Activated T-cell treated with anti-CD3 and anti-CD28 coated beads, Interleukin-2, amount 50 U/mL, for 72 hours (primary cell): ENCODE measurements around the gene ANAPC5. TPM values are rescaled to one million over a fixed set of nuclear protein-coding genes. Genes with fewer than 3 reads are reported as not detected.
"Not testable (repeated sequence)": the region's sequence is repeated elsewhere in the genome, so short reads cannot be mapped to it uniquely, and the experiment has no call there.

Experiments used
- ATAC-seq, 2 donors: fragments of 150-1000 bp; cut with Tn5 transposase; replicated peaks in 1 of 2; 2 replicates each; pipeline ENCODE4 v1.10.0; 2021; ENCODE audit warnings: moderate library complexity in 2 of 2, mild to moderate bottlenecking in 1 of 2
- DNase-seq, 2 donors: peaks; one replicate each; pipeline ENCODE4 v3.0.0; 2021 to 2022; ENCODE audit warnings: mixed read lengths in 1 of 2
- H3K27ac Mint-ChIP-seq: one replicate; pipeline ENCODE4 v1.8.0; 2022; ENCODE audit warnings: mild to moderate bottlenecking, moderate library complexity, mixed read lengths
- H3K27me3 Mint-ChIP-seq: one replicate; pipeline ENCODE4 v1.8.0; 2022; ENCODE audit warnings: low read depth, mixed read lengths
- H3K36me3 Mint-ChIP-seq, 2 donors: one replicate each; pipeline ENCODE4 v1.8.0; 2022; ENCODE audit warnings: mixed read lengths in 2 of 2, mild to moderate bottlenecking in 1 of 2; ENCODE audit not compliant: insufficient read depth in 2 of 2
- H3K4me1 Mint-ChIP-seq: one replicate; pipeline ENCODE4 v1.8.0; 2022; ENCODE audit warnings: low read depth, mixed read lengths
- H3K4me3 Mint-ChIP-seq, 2 donors: one replicate each; pipeline ENCODE4 v1.8.0; 2022; ENCODE audit warnings: mild to moderate bottlenecking in 2 of 2, mixed read lengths in 2 of 2, moderate library complexity in 2 of 2
- H3K9me3 Mint-ChIP-seq, 2 donors: one replicate each; pipeline ENCODE4 v1.8.0; 2022; ENCODE audit warnings: mixed read lengths in 2 of 2
- total RNA-seq, 2 donors: library from RNA; stranded (reverse); gene quantifications; one replicate each; pipeline ENCODE4 v1.2.3, GENCODE V29; 2022

Gene ANAPC5, protein sequence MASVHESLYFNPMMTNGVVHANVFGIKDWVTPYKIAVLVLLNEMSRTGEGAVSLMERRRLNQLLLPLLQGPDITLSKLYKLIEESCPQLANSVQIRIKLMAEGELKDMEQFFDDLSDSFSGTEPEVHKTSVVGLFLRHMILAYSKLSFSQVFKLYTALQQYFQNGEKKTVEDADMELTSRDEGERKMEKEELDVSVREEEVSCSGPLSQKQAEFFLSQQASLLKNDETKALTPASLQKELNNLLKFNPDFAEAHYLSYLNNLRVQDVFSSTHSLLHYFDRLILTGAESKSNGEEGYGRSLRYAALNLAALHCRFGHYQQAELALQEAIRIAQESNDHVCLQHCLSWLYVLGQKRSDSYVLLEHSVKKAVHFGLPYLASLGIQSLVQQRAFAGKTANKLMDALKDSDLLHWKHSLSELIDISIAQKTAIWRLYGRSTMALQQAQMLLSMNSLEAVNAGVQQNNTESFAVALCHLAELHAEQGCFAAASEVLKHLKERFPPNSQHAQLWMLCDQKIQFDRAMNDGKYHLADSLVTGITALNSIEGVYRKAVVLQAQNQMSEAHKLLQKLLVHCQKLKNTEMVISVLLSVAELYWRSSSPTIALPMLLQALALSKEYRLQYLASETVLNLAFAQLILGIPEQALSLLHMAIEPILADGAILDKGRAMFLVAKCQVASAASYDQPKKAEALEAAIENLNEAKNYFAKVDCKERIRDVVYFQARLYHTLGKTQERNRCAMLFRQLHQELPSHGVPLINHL
- 100 to 1,000 TPM; 101 to 102 TPM for total RNA-seq

DNA sequence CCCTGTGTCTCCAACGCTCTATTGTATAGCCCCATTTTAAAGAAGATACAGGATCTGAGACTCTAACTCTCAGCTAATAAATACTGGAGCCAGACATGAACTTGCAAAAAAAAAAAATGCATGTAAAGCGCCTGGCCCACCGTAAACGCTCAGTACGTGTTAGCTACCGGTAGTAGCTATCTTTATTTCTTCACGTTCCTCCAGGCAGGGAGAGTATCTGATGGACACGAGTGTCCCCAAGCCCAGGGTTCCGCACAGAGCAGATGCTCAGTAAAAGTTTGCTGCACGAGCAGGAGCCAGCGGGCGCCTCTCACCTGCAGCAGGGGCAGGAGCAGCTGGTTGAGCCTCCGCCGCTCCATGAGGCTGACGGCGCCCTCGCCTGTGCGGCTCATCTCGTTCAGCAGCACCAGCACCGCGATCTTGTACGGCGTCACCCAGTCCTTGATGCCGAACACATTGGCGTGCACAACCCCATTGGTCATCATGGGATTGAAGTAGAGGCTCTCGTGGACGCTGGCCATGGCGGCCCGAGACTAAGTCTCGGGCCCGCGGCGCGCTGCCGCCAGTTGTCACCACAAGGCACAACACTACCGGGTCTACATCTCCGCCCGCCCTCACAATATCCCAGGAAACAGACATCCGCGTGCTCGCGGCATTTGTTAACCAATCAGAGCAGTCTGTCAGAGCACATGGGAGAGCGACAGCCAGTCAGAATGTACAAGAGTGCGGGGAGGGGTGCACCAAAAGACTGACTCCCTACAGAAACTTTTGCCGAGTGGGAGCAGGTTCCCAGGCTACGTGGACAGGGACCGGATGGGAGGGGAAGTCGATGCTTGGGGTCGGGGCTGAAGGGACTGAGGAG is at the start of gene ANAPC5:
Gene ANAPC5 (minus strand): TSS at position 592 of the 862 bp plus-strand sequence. CDS start 71 bp downstream, at position 521.
- H3K4me3 Mint-ChIP-seq: peak within 1 kb of the TSS; percentile 90 to 100
- H3K27me3 Mint-ChIP-seq: peaks cover 3% of the 10 kb centered on the region
- peaks cover 2 to 4% of the 10 kb centered on the region in 2 donors for H3K36me3 Mint-ChIP-seq
- DNase-seq: peak; percentile 91 to 92
- peak; percentile 99 for ATAC-seq
- peak within 1 kb of the TSS; percentile 86 for H3K27ac Mint-ChIP-seq
- H3K9me3 Mint-ChIP-seq: no peaks in the 10 kb centered on the region
- H3K4me1 Mint-ChIP-seq: peaks cover 50% of the 10 kb centered on the region

DNA sequence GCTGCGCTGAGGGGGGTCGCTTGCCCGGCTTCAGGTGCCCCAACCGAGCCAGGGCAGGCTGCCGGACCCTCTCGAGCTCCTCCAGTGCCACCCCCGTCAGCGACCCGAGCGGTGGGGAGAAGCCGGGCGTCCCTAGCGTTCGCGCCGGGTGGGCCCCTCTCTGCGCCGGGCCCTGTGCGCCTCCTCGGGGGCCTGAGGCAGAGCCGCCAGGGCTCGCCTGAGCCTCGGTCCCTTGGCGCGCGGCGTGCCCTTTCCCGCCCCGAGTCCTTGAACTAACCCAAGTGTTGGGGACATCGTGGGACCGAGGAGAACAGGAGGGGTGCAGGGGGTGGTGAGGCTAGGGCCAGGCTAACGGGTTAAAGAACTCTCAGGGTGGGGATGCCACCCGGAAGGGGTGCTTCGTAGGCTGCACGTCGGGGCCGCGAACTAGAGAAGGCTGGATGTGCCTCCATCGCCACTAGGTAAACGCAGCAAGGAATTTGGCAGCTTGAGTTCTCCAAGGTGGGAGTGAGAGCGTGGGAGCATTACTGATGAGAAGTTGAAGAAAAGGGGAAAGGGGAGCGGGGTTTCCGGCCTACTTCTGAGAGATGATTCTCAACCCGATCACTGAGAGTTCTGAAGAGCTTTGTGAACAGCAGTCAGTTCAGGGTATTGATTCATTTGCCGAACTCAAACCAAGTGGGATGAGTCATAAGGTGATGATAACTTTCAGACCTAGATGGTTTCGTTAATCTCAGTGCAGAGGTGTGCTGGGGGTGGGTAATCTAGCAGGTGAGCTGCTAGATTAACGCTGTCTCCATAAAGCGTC is 48.3 kb upstream of the ANAPC5 start:
- ATAC-seq: peak; percentile 65 to 68
- Mint-ChIP-seq H3K27me3 (no peaks in the 10 kb centered on the region), H3K9me3 (no peaks in the 10 kb centered on the region), H3K4me1 (peaks cover 49% of the 10 kb centered on the region), H3K27ac (peak overlapping the region; percentile 95), H3K4me3 (peak overlapping the region; percentile 82 to 89), H3K36me3 (peaks cover 8 to 23% of the 10 kb centered on the region in 2 donors)
- DNase-seq: peak; percentile 65 to 76

DNA sequence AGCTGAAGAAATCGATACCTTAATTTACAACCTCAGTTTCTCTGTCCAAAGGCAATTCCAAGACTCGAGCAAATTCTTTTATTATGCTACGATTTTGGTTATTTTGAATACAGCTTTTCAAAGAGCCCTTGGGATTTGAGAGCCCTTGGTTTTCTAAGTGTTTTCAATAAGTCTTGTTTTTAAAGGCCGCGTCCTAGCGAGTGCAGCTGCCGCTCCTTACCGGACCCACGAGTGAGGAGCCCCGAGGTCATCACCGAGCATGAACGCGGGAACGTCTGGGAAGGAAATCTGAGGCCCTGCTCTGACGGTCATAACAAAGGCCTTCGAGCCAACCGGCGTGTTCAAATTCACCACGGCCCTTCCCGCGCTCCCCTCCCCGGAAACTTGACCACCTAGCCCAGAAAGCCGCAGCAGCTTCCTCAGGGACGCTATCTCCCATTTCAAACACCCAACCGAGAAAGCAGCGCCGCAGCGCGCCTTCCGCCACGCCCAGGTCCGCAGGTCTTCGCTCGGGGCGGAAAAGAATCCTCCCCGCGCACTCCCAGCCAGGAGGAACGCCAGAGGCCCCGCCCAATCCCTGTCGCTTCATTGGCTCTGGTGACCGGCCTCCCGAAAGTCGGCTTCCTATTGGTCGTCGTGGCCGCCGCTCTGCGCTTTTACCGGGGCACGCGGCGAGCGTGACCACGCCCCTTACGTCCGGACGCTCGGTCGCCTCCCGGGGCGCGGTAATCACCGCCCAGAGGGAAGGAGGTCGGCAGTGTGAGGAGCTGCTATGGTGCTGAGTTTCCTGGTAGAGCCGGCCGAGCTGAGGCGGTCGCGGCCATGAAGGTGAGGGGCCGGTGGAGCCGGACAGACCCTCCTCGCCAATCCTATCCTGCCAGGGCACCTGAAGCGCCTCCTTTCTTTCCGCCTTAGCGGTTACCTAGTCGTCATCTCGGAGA is 47.5 kb upstream of the ANAPC5 start, which contains the start of gene RNF34:
Gene RNF34 (plus strand): TSS at position 728 of the 941 bp plus-strand sequence. CDS start 95 bp downstream, at position 823.
- Mint-ChIP-seq H3K4me1 (peaks cover 44% of the 10 kb centered on the region), H3K27me3 (no peaks in the 10 kb centered on the region), H3K27ac (peak within 1 kb of the TSS; percentile 95), H3K9me3 (no peaks in the 10 kb centered on the region), H3K4me3 (peak within 1 kb of the TSS; percentile 82 to 89), H3K36me3 (peaks cover 8 to 20% of the 10 kb centered on the region in 2 donors)
- peak; percentile 98 to 99 for DNase-seq
- peak; percentile 90 for ATAC-seq

DNA sequence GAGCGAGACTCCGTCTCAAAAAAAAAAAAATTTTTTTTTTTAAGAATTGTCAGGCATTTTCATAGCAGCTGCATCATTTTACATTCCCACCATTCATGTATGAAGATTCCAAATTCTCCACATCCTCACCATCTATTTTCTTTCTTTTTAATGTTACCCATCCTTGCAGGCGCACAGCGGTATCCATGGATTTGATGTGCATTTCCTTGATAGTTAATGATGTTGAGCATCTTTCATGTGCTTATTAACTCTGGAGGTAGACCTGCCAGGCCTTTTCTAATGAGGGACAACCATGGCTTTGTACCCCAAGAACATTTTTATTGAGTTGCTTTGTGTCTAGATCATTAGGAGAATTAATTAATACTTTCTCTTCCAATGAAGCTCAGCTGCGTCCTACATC is 46.1 kb upstream of the ANAPC5 start:
- Mint-ChIP-seq H3K4me1 (peaks cover 31% of the 10 kb centered on the region), H3K27me3 (no peaks in the 10 kb centered on the region), H3K27ac (no peak overlapping the region), H3K9me3 (no peaks in the 10 kb centered on the region), H3K4me3 (peak overlapping the region; percentile 82 to 89), H3K36me3 (peaks cover 8 to 10% of the 10 kb centered on the region in 2 donors)
- DNase-seq (no peak), ATAC-seq (no peak)

DNA sequence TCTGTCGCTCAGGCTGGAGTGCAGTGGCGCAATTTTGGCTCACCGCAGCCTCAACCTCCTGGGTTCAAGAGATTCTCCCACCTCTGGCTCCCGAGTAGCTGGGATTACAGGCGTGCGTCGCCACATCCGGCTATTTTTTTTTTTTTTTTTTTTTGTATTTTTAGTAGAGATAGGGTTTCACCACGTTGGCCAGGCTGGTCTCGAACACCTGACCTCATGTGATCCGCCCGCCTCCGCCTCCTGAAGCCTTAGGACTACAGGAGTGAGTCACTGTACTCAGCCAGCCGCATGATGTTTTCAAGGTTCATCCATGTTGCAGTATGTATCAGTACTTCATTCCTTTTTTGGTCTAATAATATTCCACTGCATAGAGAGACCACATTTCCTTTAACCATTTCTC is 45.3 kb upstream of the ANAPC5 start:
- Mint-ChIP-seq H3K27me3 (no peaks in the 10 kb centered on the region), H3K4me3 (no peak overlapping the region), H3K9me3 (no peaks in the 10 kb centered on the region), H3K4me1 (peaks cover 27% of the 10 kb centered on the region), H3K27ac (no peak overlapping the region), H3K36me3 (peaks cover 7 to 8% of the 10 kb centered on the region in 2 donors)
- no peak for ATAC-seq
- no peak for DNase-seq

DNA sequence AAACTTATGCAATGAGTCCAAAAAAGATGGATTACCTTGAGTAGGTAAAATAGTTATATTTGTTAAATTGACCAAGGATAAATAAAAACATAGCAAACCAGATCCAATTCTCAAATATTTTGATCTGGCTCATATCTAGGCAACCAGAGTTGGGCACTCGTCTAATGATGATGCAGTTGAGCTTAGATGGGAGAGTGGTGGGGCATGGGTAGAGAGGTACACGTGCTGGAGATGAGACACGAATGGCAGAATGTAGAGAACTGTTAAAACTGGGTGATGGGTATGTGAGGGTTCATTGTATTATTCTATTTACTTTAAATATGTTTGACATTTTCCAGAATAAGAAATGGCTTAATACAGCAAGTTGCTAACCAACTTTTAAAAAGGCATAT is 40.1 kb upstream of the ANAPC5 start:
- Mint-ChIP-seq H3K4me3 (peak overlapping the region; percentile 50 to 74), H3K27ac (peak overlapping the region; percentile 58), H3K9me3 (no peaks in the 10 kb centered on the region), H3K4me1 (peaks cover 23% of the 10 kb centered on the region), H3K36me3 (no peaks in the 10 kb centered on the region), H3K27me3 (no peaks in the 10 kb centered on the region)
- DNase-seq (no peak), ATAC-seq (peak in 1 of 2 donors; percentile 19)

DNA sequence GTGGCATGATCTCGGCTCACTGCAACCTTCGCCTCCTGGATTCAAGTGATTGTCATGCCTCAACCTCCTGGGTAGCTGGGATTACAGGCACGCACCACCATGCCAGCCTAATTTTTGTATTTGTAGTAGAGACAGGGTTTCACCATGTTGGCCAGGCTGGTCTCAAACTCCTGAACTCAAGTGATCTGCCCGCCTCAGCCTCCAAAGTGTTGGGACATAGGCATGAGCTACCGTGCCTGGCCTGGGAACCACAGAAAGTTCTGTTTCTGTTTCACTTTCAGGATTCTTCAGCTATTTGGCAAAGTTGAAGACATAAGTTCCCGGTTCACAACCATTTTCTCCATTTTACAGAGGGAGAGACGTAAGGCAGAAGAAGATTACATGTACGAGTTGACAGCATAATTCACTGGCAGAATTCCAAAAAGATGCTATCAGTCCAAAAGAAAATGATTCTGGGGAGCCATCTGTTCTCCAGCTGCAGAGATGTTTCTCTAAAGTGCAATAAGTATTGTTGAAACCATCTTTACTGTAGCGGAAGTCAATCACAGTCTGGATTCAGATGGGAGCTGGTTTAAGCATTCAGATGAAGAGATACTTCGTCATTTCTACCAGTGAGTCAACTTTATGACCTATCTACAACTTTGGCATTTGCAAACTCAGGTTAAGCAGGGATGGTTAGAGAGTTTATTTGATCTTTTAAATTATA is 39.6 kb upstream of the ANAPC5 start:
- DNase-seq (peak; percentile 50 to 58), ATAC-seq (peak; percentile 87 to 88)
- Mint-ChIP-seq H3K27ac (peak overlapping the region; percentile 58), H3K4me1 (peaks cover 23% of the 10 kb centered on the region), H3K36me3 (no peaks in the 10 kb centered on the region), H3K9me3 (no peaks in the 10 kb centered on the region), H3K27me3 (no peaks in the 10 kb centered on the region), H3K4me3 (peak overlapping the region; percentile 50 to 74)

DNA sequence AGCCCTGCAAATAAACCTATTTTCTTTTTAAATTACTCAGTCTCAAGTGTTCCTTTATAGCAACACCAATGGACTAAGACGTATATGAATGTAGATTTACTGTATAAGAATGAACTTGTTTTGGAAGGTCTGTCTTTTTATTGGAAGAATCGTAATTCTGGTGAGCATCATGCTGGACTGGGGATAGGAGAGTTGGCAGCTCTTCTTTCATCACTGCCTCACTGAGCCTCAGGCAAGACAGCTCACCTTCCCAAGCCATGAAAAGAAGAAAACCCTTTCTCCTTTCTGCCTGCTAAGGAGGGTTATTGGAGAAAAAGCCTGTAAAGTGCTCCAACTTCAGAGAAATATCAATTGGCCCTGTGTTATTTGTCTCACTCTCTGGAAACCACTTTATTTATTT is 38.6 kb upstream of the ANAPC5 start:
- H3K4me3 Mint-ChIP-seq: no peak overlapping the region
- peaks cover 23% of the 10 kb centered on the region for H3K4me1 Mint-ChIP-seq

DNA sequence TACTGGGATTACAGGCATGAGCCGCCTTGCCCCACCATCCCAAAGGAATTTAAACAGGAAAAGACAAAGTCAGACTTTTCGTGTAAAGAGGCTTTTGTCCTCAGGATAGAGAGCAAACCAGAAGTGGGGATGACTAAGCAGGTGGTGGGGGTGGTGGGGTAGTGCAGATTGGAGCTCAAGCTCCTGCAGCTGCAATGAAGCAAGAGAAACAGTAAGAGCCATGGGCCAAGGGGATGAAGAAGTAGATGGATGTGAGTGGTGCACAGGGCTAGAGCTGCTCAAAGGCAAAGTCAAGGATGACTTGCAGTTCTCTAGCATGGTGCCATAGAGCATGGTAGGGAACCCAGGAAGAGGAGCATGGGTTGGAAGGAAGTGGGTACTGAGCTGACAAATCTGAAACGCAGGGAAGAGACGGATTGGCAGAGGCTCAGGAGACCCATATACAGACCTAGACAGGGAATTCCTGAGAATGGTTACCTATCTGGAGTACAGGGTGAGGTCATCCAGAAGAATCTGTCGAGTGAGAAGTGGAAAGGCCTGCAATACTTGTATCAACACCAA is 36.3 kb upstream of the ANAPC5 start:
- no peak overlapping the region for H3K27ac Mint-ChIP-seq
- H3K36me3 Mint-ChIP-seq: no peaks in the 10 kb centered on the region

More for the DNA sequence above, 38.6 kb upstream of the ANAPC5 start:
- no peak for DNase-seq
- H3K9me3 Mint-ChIP-seq: no peaks in the 10 kb centered on the region
- H3K27me3 Mint-ChIP-seq: no peaks in the 10 kb centered on the region
- ATAC-seq: no peak
- H3K27ac Mint-ChIP-seq: no peak overlapping the region
- H3K36me3 Mint-ChIP-seq: no peaks in the 10 kb centered on the region

DNA sequence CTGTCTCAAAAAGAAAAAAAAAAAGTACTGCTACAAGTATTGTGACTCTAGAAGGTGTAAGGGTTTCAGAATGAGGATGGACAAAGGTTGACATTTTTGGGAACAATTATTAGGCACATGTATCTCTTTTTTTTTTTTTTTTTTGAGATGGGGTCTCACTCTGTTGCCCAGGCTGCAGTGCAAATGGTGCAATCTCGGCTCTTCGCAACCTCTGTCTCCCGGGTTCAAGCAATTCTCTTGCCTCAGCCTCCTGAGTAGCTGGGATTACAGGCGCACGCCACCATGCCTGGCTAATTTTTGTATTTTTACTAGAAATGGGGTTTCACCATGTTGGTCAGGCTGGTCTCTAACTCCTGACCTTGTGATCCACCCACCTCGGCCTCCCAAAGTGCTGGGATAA is 32.7 kb upstream of the ANAPC5 start:
- DNase-seq, H3K27ac Mint-ChIP-seq, ATAC-seq, H3K27me3 Mint-ChIP-seq, H3K9me3 Mint-ChIP-seq, H3K4me1 Mint-ChIP-seq, H3K36me3 Mint-ChIP-seq, H3K4me3 Mint-ChIP-seq: not testable (repeated sequence)

More for the DNA sequence above, 36.3 kb upstream of the ANAPC5 start:
- ATAC-seq: peak in 1 of 2 donors; percentile 18
- DNase-seq: peak in 1 of 2 donors; percentile 19
- Mint-ChIP-seq H3K4me1 (peaks cover 23% of the 10 kb centered on the region), H3K27me3 (no peaks in the 10 kb centered on the region), H3K9me3 (no peaks in the 10 kb centered on the region), H3K4me3 (no peak overlapping the region)
